HepG2 (cell line): ENCODE measurements around the gene PRKCSH. TPM values are rescaled to one million over a fixed set of nuclear protein-coding genes. Genes with fewer than 3 reads are reported as not detected.

Source experiments
- AKAP8 ChIP-seq: sonication (generic); formaldehyde crosslinking; IDR thresholded peaks from 2 replicates; pipeline ENCODE4 v1.5.1; 2020; ENCODE audit warnings: mild to moderate bottlenecking, missing genetic modification reagents
- ATF1 ChIP-seq: IDR thresholded peaks from 2 replicates; pipeline ENCODE4 v1.6.1; 2016; ENCODE audit warnings: mild to moderate bottlenecking, control low read depth
- BRD4 ChIP-seq: sonication (generic); formaldehyde crosslinking; IDR thresholded peaks from 2 replicates; pipeline ENCODE4 v1.4.0; 2020; ENCODE audit warnings: missing genetic modification reagents
- HNF4A ChIP-seq: sonication (generic); formaldehyde crosslinking; IDR thresholded peaks from 2 replicates; pipeline ENCODE4 v1.4.0; 2020; ENCODE audit warnings: missing genetic modification reagents
- HNRNPL ChIP-seq: fragments of 200-400 bp; formaldehyde crosslinking; IDR thresholded peaks from 2 replicates; pipeline ENCODE4 v1.6.1; 2017; ENCODE audit warnings: mild to moderate bottlenecking, low read depth, low read length
- IKZF1 ChIP-seq: fragments of 450-650 bp; IDR thresholded peaks from 2 replicates; pipeline ENCODE4 v1.7.1; 2016
- MLLT10 ChIP-seq: sonication (generic); formaldehyde crosslinking; IDR thresholded peaks from 2 replicates; pipeline ENCODE4 v1.4.0; 2020; ENCODE audit warnings: missing genetic modification reagents
- SALL1 ChIP-seq: sonication (generic); formaldehyde crosslinking; IDR thresholded peaks from 2 replicates; pipeline ENCODE4 v1.8.0; 2022; ENCODE audit warnings: mild to moderate bottlenecking, missing genetic modification reagents
- TBL1XR1 ChIP-seq: fragments of 150-350 bp; IDR thresholded peaks from 2 replicates; pipeline ENCODE4 v1.6.1; 2014; ENCODE audit warnings: borderline replicate concordance, low read length; ENCODE audit not compliant: partially characterized antibody
- THAP11 ChIP-seq: IDR thresholded peaks from 2 replicates; pipeline ENCODE4 v1.6.1; 2016; ENCODE audit warnings: missing biosample characterization, missing genetic modification reagents
- TRAFD1 ChIP-seq: sonication (generic); formaldehyde crosslinking; IDR thresholded peaks from 2 replicates; pipeline ENCODE4 v1.5.1; 2020; ENCODE audit warnings: missing genetic modification reagents, mild to moderate bottlenecking, borderline replicate concordance
- ZBTB21 ChIP-seq: sonication (generic); formaldehyde crosslinking; IDR thresholded peaks from 2 replicates; pipeline ENCODE4 v1.4.0; 2020; ENCODE audit warnings: missing genetic modification reagents
- ZC3H4 ChIP-seq: sonication (generic); formaldehyde crosslinking; IDR thresholded peaks from 2 replicates; pipeline ENCODE4 v1.4.0; 2020; ENCODE audit warnings: missing genetic modification reagents, borderline replicate concordance
- ZKSCAN8 ChIP-seq: IDR thresholded peaks from 2 replicates; pipeline ENCODE4 v1.6.1; 2016; ENCODE audit warnings: borderline replicate concordance, missing genetic modification reagents, missing compliant biosample characterization
- ZMYM4 ChIP-seq: sonication (generic); formaldehyde crosslinking; IDR thresholded peaks from 2 replicates; pipeline ENCODE4 v1.8.1; 2023; ENCODE audit warnings: mild to moderate bottlenecking, missing genetic modification reagents
- ZNF350 ChIP-seq: sonication (generic); formaldehyde crosslinking; IDR thresholded peaks from 2 replicates; pipeline ENCODE4 v1.4.0; 2020; ENCODE audit warnings: mild to moderate bottlenecking, low read depth, missing genetic modification reagents, borderline replicate concordance
- ZNF562 ChIP-seq: sonication (generic); formaldehyde crosslinking; IDR thresholded peaks from 2 replicates; pipeline ENCODE4 v1.8.0; 2022; ENCODE audit warnings: missing genetic modification reagents, borderline replicate concordance
- ZNF577 ChIP-seq: sonication (generic); formaldehyde crosslinking; IDR thresholded peaks from 2 replicates; pipeline ENCODE4 v1.4.0; 2020; ENCODE audit warnings: mild to moderate bottlenecking, low read depth, missing genetic modification reagents, borderline replicate concordance
- ZSCAN12 ChIP-seq: sonication (generic); formaldehyde crosslinking; IDR thresholded peaks from 2 replicates; pipeline ENCODE4 v1.9.0; 2021; ENCODE audit warnings: mild to moderate bottlenecking, missing genetic modification reagents
- polyA plus RNA-seq, 8 experiments: library from polyadenylated mRNA; depleted of rRNA in 3 of 8; stranded (reverse) in 7 of 8; unstranded in 1 of 8; fragments of >200 nt; fragmentation: Illumina TruSeq in 4 of 8; extraction: Trizol in 4 of 8; gene quantifications; 2 replicates each; pipeline versions ENCODE4 v1.2.1 to v1.2.3, GENCODE V29; 2011 to 2016; ENCODE audit warnings: low read depth in 4 of 8, missing spikeins in 1 of 8, mixed read lengths in 1 of 8; ENCODE audit not compliant: insufficient read depth in 1 of 8
- total RNA-seq, 5 experiments: library from RNA; depleted of rRNA; stranded (reverse); fragments of >200 nt; fragmentation: Illumina TruSeq; extraction: Trizol; gene quantifications; 2 replicates each; pipeline ENCODE4 v1.2.3, GENCODE V29; 2016; ENCODE audit warnings: low read depth in 1 of 5
- TF ChIP-seq, protein P1 (sequence below): sonication (generic); formaldehyde crosslinking; IDR thresholded peaks from 2 replicates; pipeline ENCODE4 v1.8.0; 2022; ENCODE audit warnings: mild to moderate bottlenecking, missing genetic modification reagents, moderate library complexity
- TF ChIP-seq, protein P2 (sequence below): sonication (generic); formaldehyde crosslinking; IDR thresholded peaks from 2 replicates; pipeline ENCODE4 v1.4.0; 2020; ENCODE audit warnings: low read depth, missing genetic modification reagents

Gene PRKCSH
- total and polyA plus RNA-seq, 2 of the 13 experiments (the other 11 are each of a cell fraction or from before 2014, with no cell fraction given), result 85.1 to 125 TPM

- TF ChIP-seq ZMYM4 (peak; percentile 69), ZNF350 (CRISPR knock-in tag) (peak; percentile 87), TRAFD1 (peak; percentile 83; the same call in 1 of the 2 replicates), ZNF562 (CRISPR knock-in tag) (no peak), HNRNPL (0 out of 2 replicates have a peak, but pooled peaks have one; percentile 42), ZKSCAN8 (no peak), ZC3H4 (no peak), IKZF1 (no peak), MLLT10 (no peak), AKAP8 (CRISPR knock-in tag) (peak; percentile 62; the same call in 1 of the 2 replicates), HNF4A (CRISPR knock-in tag) (peak; percentile 93), ZSCAN12 (CRISPR knock-in tag) (no peak), ZBTB21 (peak; percentile 80; the same call in 1 of the 2 replicates), THAP11 (CRISPR knock-in tag) (peak; percentile 94), TBL1XR1 (peak; percentile 17), BRD4 (CRISPR knock-in tag) (0 out of 2 replicates have a peak, but pooled peaks have one; percentile 63), ATF1 (CRISPR knock-in tag) (peak; percentile 94), ZNF577 (CRISPR knock-in tag) (no peak), SALL1 (CRISPR knock-in tag) (peak; percentile 60)
- TF ChIP-seq, protein P1, sequence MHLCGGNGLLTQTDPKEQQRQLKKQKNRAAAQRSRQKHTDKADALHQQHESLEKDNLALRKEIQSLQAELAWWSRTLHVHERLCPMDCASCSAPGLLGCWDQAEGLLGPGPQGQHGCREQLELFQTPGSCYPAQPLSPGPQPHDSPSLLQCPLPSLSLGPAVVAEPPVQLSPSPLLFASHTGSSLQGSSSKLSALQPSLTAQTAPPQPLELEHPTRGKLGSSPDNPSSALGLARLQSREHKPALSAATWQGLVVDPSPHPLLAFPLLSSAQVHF (CRISPR knock-in tag), result 0 out of 2 replicates have a peak, but pooled peaks have one; percentile 26
- TF ChIP-seq, protein P2, sequence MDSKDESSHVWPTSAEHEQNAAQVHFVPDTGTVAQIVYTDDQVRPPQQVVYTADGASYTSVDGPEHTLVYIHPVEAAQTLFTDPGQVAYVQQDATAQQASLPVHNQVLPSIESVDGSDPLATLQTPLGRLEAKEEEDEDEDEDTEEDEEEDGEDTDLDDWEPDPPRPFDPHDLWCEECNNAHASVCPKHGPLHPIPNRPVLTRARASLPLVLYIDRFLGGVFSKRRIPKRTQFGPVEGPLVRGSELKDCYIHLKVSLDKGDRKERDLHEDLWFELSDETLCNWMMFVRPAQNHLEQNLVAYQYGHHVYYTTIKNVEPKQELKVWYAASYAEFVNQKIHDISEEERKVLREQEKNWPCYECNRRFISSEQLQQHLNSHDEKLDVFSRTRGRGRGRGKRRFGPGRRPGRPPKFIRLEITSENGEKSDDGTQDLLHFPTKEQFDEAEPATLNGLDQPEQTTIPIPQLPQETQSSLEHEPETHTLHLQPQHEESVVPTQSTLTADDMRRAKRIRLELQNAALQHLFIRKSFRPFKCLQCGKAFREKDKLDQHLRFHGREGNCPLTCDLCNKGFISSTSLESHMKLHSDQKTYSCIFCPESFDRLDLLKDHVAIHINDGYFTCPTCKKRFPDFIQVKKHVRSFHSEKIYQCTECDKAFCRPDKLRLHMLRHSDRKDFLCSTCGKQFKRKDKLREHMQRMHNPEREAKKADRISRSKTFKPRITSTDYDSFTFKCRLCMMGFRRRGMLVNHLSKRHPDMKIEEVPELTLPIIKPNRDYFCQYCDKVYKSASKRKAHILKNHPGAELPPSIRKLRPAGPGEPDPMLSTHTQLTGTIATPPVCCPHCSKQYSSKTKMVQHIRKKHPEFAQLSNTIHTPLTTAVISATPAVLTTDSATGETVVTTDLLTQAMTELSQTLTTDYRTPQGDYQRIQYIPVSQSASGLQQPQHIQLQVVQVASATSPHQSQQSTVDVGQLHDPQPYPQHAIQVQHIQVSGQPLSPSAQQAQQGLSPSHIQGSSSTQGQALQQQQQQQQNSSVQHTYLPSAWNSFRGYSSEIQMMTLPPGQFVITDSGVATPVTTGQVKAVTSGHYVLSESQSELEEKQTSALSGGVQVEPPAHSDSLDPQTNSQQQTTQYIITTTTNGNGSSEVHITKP (CRISPR knock-in tag), result peak; percentile 65; the same call in 1 of the 2 replicates
These were observed at the start of gene PRKCSH, which contains the start of gene ODAD3 (continued) for GRCh38 chr19:11435057-11435832.
